GM18498 (cell line): ENCODE measurements around the gene ADAMTS12.

Experiments used
- ATAC-seq: cut with Tn5 transposase; IDR thresholded peaks from one replicate; pipeline ENCODE4 v1.9.1; 2021; ENCODE audit warnings: mild to moderate bottlenecking, moderate library complexity; ENCODE audit not compliant: unreplicated experiment

The ADAMTS12 gene

GRCh38 chr5:33848554-33848953 lies 43.2 kb downstream of the ADAMTS12 start:
- peak; percentile 39 for ATAC-seq

GRCh38 chr5:33846851-33847250 lies 44.9 kb downstream of the ADAMTS12 start:
- no peak for ATAC-seq

GRCh38 chr5:33843579-33843978 lies 48.2 kb downstream of the ADAMTS12 start:
- no peak for ATAC-seq

GRCh38 chr5:33842456-33842855 lies 49.3 kb downstream of the ADAMTS12 start:
- no peak for ATAC-seq

GRCh38 chr5:33841891-33842290 lies 49.9 kb downstream of the ADAMTS12 start:
- no peak for ATAC-seq

- peak; percentile 83 for ATAC-seq
These were observed 50.8 kb downstream of the ADAMTS12 start for GRCh38 chr5:33840927-33841547.

- ATAC-seq: no peak
These were observed 54.5 kb downstream of the ADAMTS12 start for GRCh38 chr5:33837301-33837700.

- ATAC-seq: no peak
These were observed 57.5 kb downstream of the ADAMTS12 start for GRCh38 chr5:33834334-33834733.

- ATAC-seq: no peak
These were observed 58.6 kb downstream of the ADAMTS12 start for GRCh38 chr5:33833237-33833575.

GRCh38 chr5:33832404-33833236 lies 59.2 kb downstream of the ADAMTS12 start:
- no peak for ATAC-seq

- ATAC-seq: no peak
These were observed 60.7 kb downstream of the ADAMTS12 start for GRCh38 chr5:33831041-33831440.

GRCh38 chr5:33829430-33829829 lies 62.4 kb downstream of the ADAMTS12 start:
- no peak for ATAC-seq

GRCh38 chr5:33828626-33829308 lies 63.0 kb downstream of the ADAMTS12 start:
- ATAC-seq: no peak

GRCh38 chr5:33827885-33828284 lies 63.9 kb downstream of the ADAMTS12 start:
- ATAC-seq: no peak

- no peak for ATAC-seq
These were observed 64.6 kb downstream of the ADAMTS12 start for GRCh38 chr5:33827018-33827707.

GRCh38 chr5:33824516-33825195 lies 67.1 kb downstream of the ADAMTS12 start:
- peak; percentile 86 for ATAC-seq

GRCh38 chr5:33817301-33817700 lies 74.5 kb downstream of the ADAMTS12 start:
- ATAC-seq: no peak

- no peak for ATAC-seq
These were observed 75.0 kb downstream of the ADAMTS12 start for GRCh38 chr5:33816791-33817190.

GRCh38 chr5:33812746-33813145 lies 79.0 kb downstream of the ADAMTS12 start:
- no peak for ATAC-seq

GRCh38 chr5:33810491-33811120 lies 81.2 kb downstream of the ADAMTS12 start:
- no peak for ATAC-seq
